Trophoblast cell (in vitro differentiated cells and primary cell): Measurements from ENCODE around the gene PPP2R5E.

ENCODE experiments used
- DNase-seq, 2 donors: peaks; one replicate each; pipeline ENCODE4 v3.0.0-alpha.2; 2016
- H2AFZ ChIP-seq: 2 replicates; pipeline ENCODE4 v1.6.1; 2013; ENCODE audit warnings: low read length, moderate library complexity, mild to moderate bottlenecking; ENCODE audit not compliant: insufficient read depth, poor library complexity
- H2AK5ac ChIP-seq: 2 replicates; pipeline ENCODE4 v1.6.1; 2013; ENCODE audit warnings: mild to moderate bottlenecking, low read length
- H2BK120ac ChIP-seq: 2 replicates; pipeline ENCODE4 v1.6.1; 2013; ENCODE audit warnings: low read length, mild to moderate bottlenecking, moderate library complexity; ENCODE audit not compliant: insufficient read depth, poor library complexity
- H2BK12ac ChIP-seq: 2 replicates; pipeline ENCODE4 v1.6.1; 2013; ENCODE audit warnings: mild to moderate bottlenecking, low read length, moderate library complexity
- H2BK5ac ChIP-seq: 2 replicates; pipeline ENCODE4 v1.6.1; 2013; ENCODE audit warnings: low read length, low read depth, moderate library complexity, mild to moderate bottlenecking; ENCODE audit not compliant: poor library complexity
- H3K14ac ChIP-seq: 2 replicates; pipeline ENCODE4 v1.6.1; 2013; ENCODE audit warnings: mild to moderate bottlenecking, low read length
- H3K18ac ChIP-seq: 2 replicates; pipeline ENCODE4 v1.6.1; 2013; ENCODE audit warnings: mild to moderate bottlenecking, low read length
- H3K23ac ChIP-seq: 2 replicates; pipeline ENCODE4 v1.6.1; 2013; ENCODE audit warnings: low read length
- H3K27ac ChIP-seq: 2 replicates; pipeline ENCODE4 v1.5.1; 2013; ENCODE audit warnings: low read depth, mild to moderate bottlenecking, inconsistent platforms, low read length, moderate library complexity
- H3K27me3 ChIP-seq: 2 replicates; pipeline ENCODE4 v1.6.1; 2013; ENCODE audit warnings: inconsistent platforms, mild to moderate bottlenecking, low read length, moderate library complexity; ENCODE audit not compliant: insufficient read depth
- H3K36me3 ChIP-seq, 2 experiments: 1 replicate in 1 of 2; 2 replicates in 1 of 2; pipeline ENCODE4 v1.6.1; 2013; ENCODE audit warnings: low read length in 2 of 2, mild to moderate bottlenecking in 2 of 2, moderate library complexity in 1 of 2; ENCODE audit not compliant: insufficient read depth in 2 of 2, control insufficient read depth in 1 of 2
- H3K4ac ChIP-seq: 2 replicates; pipeline ENCODE4 v1.6.1; 2013; ENCODE audit warnings: low read depth, mild to moderate bottlenecking, low read length, moderate library complexity
- H3K4me1 ChIP-seq, 2 experiments: 1 replicate in 1 of 2; 2 replicates in 1 of 2; pipeline ENCODE4 v1.6.1; 2013; ENCODE audit warnings: low read length in 2 of 2, mild to moderate bottlenecking in 2 of 2, moderate library complexity in 1 of 2; ENCODE audit not compliant: insufficient read depth in 2 of 2, control insufficient read depth in 1 of 2
- H3K4me2 ChIP-seq: 2 replicates; pipeline ENCODE4 v1.6.1; 2013; ENCODE audit warnings: inconsistent platforms, mild to moderate bottlenecking, low read length, moderate library complexity
- H3K4me3 ChIP-seq: 2 replicates; pipeline ENCODE4 v1.5.1; 2013; ENCODE audit warnings: mild to moderate bottlenecking, low read depth, low read length, inconsistent platforms
- H3K79me1 ChIP-seq: one replicate; pipeline ENCODE4 v1.6.1; 2013; ENCODE audit warnings: low read length
- H3K79me2 ChIP-seq: 2 replicates; pipeline ENCODE4 v1.6.1; 2013; ENCODE audit warnings: low read length, mild to moderate bottlenecking; ENCODE audit not compliant: control insufficient read depth, insufficient read depth, poor library complexity
- H3K9ac ChIP-seq: 2 replicates; pipeline ENCODE4 v1.6.1; 2013; ENCODE audit warnings: mild to moderate bottlenecking, low read length
- H3K9me3 ChIP-seq: 2 replicates; pipeline ENCODE4 v1.6.1; 2013; ENCODE audit warnings: low read depth, mild to moderate bottlenecking, control low read depth, inconsistent platforms, low read length; ENCODE audit not compliant: insufficient read depth
- H4K12ac ChIP-seq: 2 replicates; pipeline ENCODE4 v1.6.1; 2013; ENCODE audit warnings: low read depth, mild to moderate bottlenecking, low read length, moderate library complexity
- H4K8ac ChIP-seq: 2 replicates; pipeline ENCODE4 v1.6.1; 2013; ENCODE audit warnings: low read depth, mild to moderate bottlenecking, low read length, moderate library complexity
- H4K91ac ChIP-seq: one replicate; pipeline ENCODE4 v1.6.1; 2013; ENCODE audit warnings: low read depth, mild to moderate bottlenecking, low read length, moderate library complexity
- WGBS: extraction: QIAGEN DNeasy Blood & Tissue Kit; methylation state at CpG from one replicate; pipeline ENCODE4 v1.1.7; 2013; ENCODE audit warnings: missing lambda C conversion rate; ENCODE audit not compliant: insufficient read length, insufficient coverage; ENCODE audit errors: extremely low coverage; 5-methylcytosine and 5-hydroxymethylcytosine counted together

Gene PPP2R5E

GRCh38 chr14:63512861-63513260 lies 30.3 kb downstream of the PPP2R5E start:
- no peak overlapping the region for H4K8ac ChIP-seq
- H3K27ac ChIP-seq: no peak overlapping the region
- no peak overlapping the region for H2BK120ac ChIP-seq
- no peak overlapping the region for H3K4me3 ChIP-seq
- H3K14ac ChIP-seq: no peak overlapping the region
- no peak overlapping the region for H3K23ac ChIP-seq
- H3K9me3 ChIP-seq: no peaks in the 10 kb centered on the region
- no peak overlapping the region for H3K18ac ChIP-seq
- no peaks in the 10 kb centered on the region for H3K79me1 ChIP-seq
- no peak for DNase-seq
- no peak overlapping the region for H4K91ac ChIP-seq
- no peak overlapping the region for H2AFZ ChIP-seq
- H3K4me1 ChIP-seq: peaks cover 0 to 2% of the 10 kb centered on the region in 2 experiments
- H3K36me3 ChIP-seq: no peaks in the 10 kb centered on the region
- no peaks in the 10 kb centered on the region for H3K79me2 ChIP-seq
- no peak overlapping the region for H2BK12ac ChIP-seq
- no peak overlapping the region for H4K12ac ChIP-seq
- H3K27me3 ChIP-seq: no peaks in the 10 kb centered on the region
- no peak overlapping the region for H3K4ac ChIP-seq
- H3K4me2 ChIP-seq: no peak overlapping the region
- H2AK5ac ChIP-seq: no peak overlapping the region
- no peak overlapping the region for H2BK5ac ChIP-seq
- no peak overlapping the region for H3K9ac ChIP-seq

- Histone ChIP-seq H2BK120ac (no peak overlapping the region), H3K9ac (no peak overlapping the region), H3K27ac (no peak overlapping the region), H2BK5ac (no peak overlapping the region), H3K23ac (no peak overlapping the region), H3K9me3 (no peaks in the 10 kb centered on the region), H3K4me3 (no peak overlapping the region), H2AK5ac (no peak overlapping the region), H4K8ac (no peak overlapping the region), H3K79me1 (no peaks in the 10 kb centered on the region), H3K27me3 (no peaks in the 10 kb centered on the region), H4K91ac (no peak overlapping the region), H3K4me2 (no peak overlapping the region), H3K14ac (no peak overlapping the region), H3K36me3 (peaks cover 2 to 4% of the 10 kb centered on the region in 2 experiments), H3K4ac (peak overlapping the region; percentile 21), H3K18ac (no peak overlapping the region), H2BK12ac (no peak overlapping the region), H2AFZ (no peak overlapping the region), H3K4me1 (peaks cover 0 to 2% of the 10 kb centered on the region in 2 experiments), H4K12ac (no peak overlapping the region), H3K79me2 (peaks cover 4% of the 10 kb centered on the region)
- no CpG with 5 or more reads among the region's 5 CpGs for WGBS
- no peak for DNase-seq
Measured at GRCh38 chr14:63510538-63510937, 32.6 kb downstream of the PPP2R5E start.

DNA sequence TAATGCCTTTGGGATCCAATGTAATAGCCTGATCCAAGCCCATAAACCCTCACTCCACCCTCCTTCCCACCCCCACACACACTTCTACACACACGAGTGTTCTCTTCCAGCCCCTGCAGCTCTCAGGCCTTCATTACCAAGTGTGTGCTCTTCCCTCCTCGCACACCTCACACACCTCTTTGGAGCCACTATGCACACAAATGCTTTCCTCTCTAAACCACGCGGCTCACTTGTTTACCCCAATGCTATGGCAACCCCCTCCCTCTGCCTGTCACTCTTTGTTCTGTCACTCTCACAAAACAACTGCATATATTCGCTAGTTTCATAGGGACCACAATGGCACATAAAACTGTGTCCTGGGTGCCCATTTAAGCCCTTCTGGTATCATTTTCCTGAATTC lies 35.1 kb downstream of the PPP2R5E start:
- no peak overlapping the region for H3K9ac ChIP-seq
- peaks cover 2 to 4% of the 10 kb centered on the region in 2 experiments for H3K36me3 ChIP-seq
- H2BK120ac ChIP-seq: no peak overlapping the region
- no peak overlapping the region for H4K91ac ChIP-seq
- H3K23ac ChIP-seq: no peak overlapping the region
- H3K4me2 ChIP-seq: no peak overlapping the region
- H2AFZ ChIP-seq: no peak overlapping the region
- no peak overlapping the region for H4K8ac ChIP-seq
- no peak overlapping the region for H3K14ac ChIP-seq
- no peak overlapping the region for H3K27ac ChIP-seq
- H3K18ac ChIP-seq: no peak overlapping the region
- H4K12ac ChIP-seq: no peak overlapping the region
- H3K4me3 ChIP-seq: no peak overlapping the region
- H3K4ac ChIP-seq: no peak overlapping the region
- peaks cover 4% of the 10 kb centered on the region for H3K79me2 ChIP-seq
- H3K27me3 ChIP-seq: no peaks in the 10 kb centered on the region
- H3K4me1 ChIP-seq: no peaks in the 10 kb centered on the region
- no peaks in the 10 kb centered on the region for H3K79me1 ChIP-seq
- DNase-seq: peak in 1 of 2 donors; percentile 26
- no peaks in the 10 kb centered on the region for H3K9me3 ChIP-seq
- no peak overlapping the region for H2BK5ac ChIP-seq
- H2BK12ac ChIP-seq: no peak overlapping the region
- H2AK5ac ChIP-seq: no peak overlapping the region
- 100% methylated on average over 1 of the region's 5 CpGs for WGBS

DNA sequence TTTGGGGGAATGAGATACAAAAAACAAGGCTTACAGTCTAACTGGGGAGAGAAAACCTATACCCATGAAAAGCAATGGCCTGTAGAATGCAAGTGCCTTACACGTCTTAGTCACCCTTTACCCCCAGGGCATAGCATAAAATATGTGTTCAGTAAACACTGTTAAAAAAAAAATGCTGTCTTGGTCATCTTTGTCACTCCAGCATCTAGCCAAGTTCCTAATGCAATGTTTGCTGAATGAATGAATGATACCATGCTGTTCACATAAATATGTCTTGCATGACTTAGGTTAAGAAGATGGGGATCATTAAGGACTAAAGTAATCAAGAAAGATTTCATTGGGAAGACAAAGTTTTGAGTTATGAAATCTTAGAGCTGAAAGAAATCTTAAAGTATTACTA lies 38.5 kb downstream of the PPP2R5E start:
- H3K18ac ChIP-seq: no peak overlapping the region
- H4K91ac ChIP-seq: no peak overlapping the region

More for the DNA sequence above, 38.5 kb downstream of the PPP2R5E start:
- Histone ChIP-seq H4K12ac (no peak overlapping the region), H3K9me3 (no peaks in the 10 kb centered on the region), H3K23ac (no peak overlapping the region), H3K79me2 (peaks cover 4% of the 10 kb centered on the region), H2AFZ (no peak overlapping the region), H3K27ac (no peak overlapping the region), H3K79me1 (no peaks in the 10 kb centered on the region), H4K8ac (no peak overlapping the region), H3K9ac (no peak overlapping the region), H2AK5ac (no peak overlapping the region), H2BK5ac (no peak overlapping the region), H3K4ac (no peak overlapping the region), H3K36me3 (peaks cover 4 to 5% of the 10 kb centered on the region in 2 experiments), H3K4me3 (no peak overlapping the region), H2BK12ac (no peak overlapping the region), H3K4me1 (no peaks in the 10 kb centered on the region), H3K4me2 (no peak overlapping the region), H2BK120ac (no peak overlapping the region), H3K14ac (no peak overlapping the region), H3K27me3 (no peaks in the 10 kb centered on the region)
- no CpG with 5 or more reads among the region's 1 CpG for WGBS
- DNase-seq: peak; percentile 60 to 95
